ENCODE results near the gene ULK1.

The ULK1 gene

GRCh38 chr12:131908092-131909080 is 14.0 kb downstream of the ULK1 start:
- no peak for DNase-seq (ENCODE audit: low read depth in 2 of 2)

GRCh38 chr12:131909081-131909751 is 14.8 kb downstream of the ULK1 start:
- DNase-seq (ENCODE audit: low read depth in 2 of 2), result no peak

GRCh38 chr12:131909752-131910219 is 15.4 kb downstream of the ULK1 start:
- no peak for DNase-seq (ENCODE audit: low read depth in 2 of 2)

GRCh38 chr12:131910302-131911027 is 16.0 kb downstream of the ULK1 start:
- DNase-seq (ENCODE audit: low read depth in 2 of 2), result no peak

GRCh38 chr12:131911028-131911650 is 16.7 kb downstream of the ULK1 start:
- no peak for DNase-seq (ENCODE audit: low read depth in 2 of 2)

GRCh38 chr12:131911851-131912477 is 17.5 kb downstream of the ULK1 start:
- DNase-seq (ENCODE audit: low read depth in 2 of 2), result no peak

GRCh38 chr12:131912518-131913274 is 18.3 kb downstream of the ULK1 start:
- DNase-seq (ENCODE audit: low read depth in 2 of 2), result no peak

GRCh38 chr12:131913666-131914065 is 19.2 kb downstream of the ULK1 start:
- DNase-seq (ENCODE audit: low read depth in 2 of 2), result no peak

- DNase-seq (ENCODE audit: low read depth in 2 of 2), result no peak
Observed at GRCh38 chr12:131914179-131914702, 19.8 kb downstream of the ULK1 start.

- no peak for DNase-seq (ENCODE audit: low read depth in 2 of 2)
Observed at GRCh38 chr12:131915000-131915689, 20.7 kb downstream of the ULK1 start.

GRCh38 chr12:131915823-131916222 is 21.4 kb downstream of the ULK1 start:
- no peak for DNase-seq (ENCODE audit: low read depth in 2 of 2)

GRCh38 chr12:131916306-131917138 is 22.1 kb downstream of the ULK1 start:
- DNase-seq (ENCODE audit: low read depth in 2 of 2), result no peak

- DNase-seq (ENCODE audit: low read depth in 2 of 2), result no peak
Observed at GRCh38 chr12:131917139-131917710, 22.8 kb downstream of the ULK1 start.

- DNase-seq (ENCODE audit: low read depth in 2 of 2), result no peak
Observed at GRCh38 chr12:131917711-131918306, 23.4 kb downstream of the ULK1 start.

- DNase-seq (ENCODE audit: low read depth in 2 of 2), result no peak
Observed at GRCh38 chr12:131918311-131919050, 24.1 kb downstream of the ULK1 start.

GRCh38 chr12:131919051-131919347 is 24.6 kb downstream of the ULK1 start:
- DNase-seq (ENCODE audit: low read depth in 2 of 2), result no peak

All from activated CD4-positive, alpha-beta T cell treated with anti-CD3 and anti-CD28 coated beads for 24 hours (primary cell).